Measurements from ENCODE around the gene MAP7. TPM values are rescaled to one million over a fixed set of nuclear protein-coding genes. Genes with fewer than 3 reads are reported as not detected.
A peak's percentile ranks its signal among the peaks of the same experiment; 100 is the strongest.

MAP7 gene
- polyA plus RNA-seq, 2 of the 4 experiments (the other 2 are of a cell fraction) = 60.6 to 64.5 TPM

- TF ChIP-seq CBX2 (IDR thresholded peaks at IDR 0.05; ENCODE audit: borderline replicate concordance, low read depth) (no peak), HOXB13 (CRISPR knock-in tag; IDR thresholded peaks at IDR 0.05; ENCODE audit: low read depth) (no peak)
These were observed 76.0 kb downstream of the MAP7 start (continued) for GRCh38 chr6:136474241-136474640.

- ATAC-seq (no peak), DNase-seq (ENCODE audit: low read depth in 1 of 2, low spot score in 1 of 2) (no peak), FAIRE-seq (no peak)
- Histone ChIP-seq H3K4me1 (peaks cover 93% of the 10 kb centered on the region), H3K4me2 (peak overlapping the region; percentile 70), H3K4me3 (0 out of 3 replicates have a peak overlapping the region, but pooled peaks have one; percentile 19), H3K27ac (peak overlapping the region; percentile 27 to 67; a peak in 4 of 6 replicates), H3K9me3 (no peaks in the 10 kb centered on the region)
- no peak for TF ChIP-seq MAX (IDR thresholded peaks at IDR 0.05)
- TF ChIP-seq KDM5A (IDR thresholded peaks at IDR 0.05) = no peak
- TF ChIP-seq E2F6 (IDR thresholded peaks at IDR 0.05; ENCODE audit: borderline replicate concordance, low read depth) = no peak
- TF ChIP-seq GATA3 (IDR thresholded peaks at IDR 0.05; ENCODE audit: borderline replicate concordance) = no peak
- no peak for TF ChIP-seq ZC3H11A (IDR thresholded peaks at IDR 0.05)
- no peak for TF ChIP-seq NFE2L2 (conservative IDR thresholded peaks at IDR 0.05; ENCODE audit: low read length)
- TF ChIP-seq ELK1 (IDR thresholded peaks at IDR 0.05; ENCODE audit: low read depth, low read length) = no peak
- TF ChIP-seq TP53 (CRISPR knock-in tag; IDR thresholded peaks at IDR 0.05) = no peak
- no peak for TF ChIP-seq HES2 (IDR thresholded peaks at IDR 0.05)
- no peak for TF ChIP-seq BHLHE40 (IDR thresholded peaks at IDR 0.05; ENCODE audit: low read depth, low read length)
- no peak for TF ChIP-seq FOSB (CRISPR knock-in tag; IDR thresholded peaks at IDR 0.05)
- POLR2A ChIA-PET = no interaction called here
- 75% methylated on average over 1 of the region's 1 CpG for WGBS (ENCODE audit: missing lambda C conversion rate)
- CTCF ChIA-PET = no interaction called here
These were observed 78.3 kb downstream of the MAP7 start for GRCh38 chr6:136471922-136472321.

- no peak for FAIRE-seq
- Histone ChIP-seq H3K4me2 (peak overlapping the region; percentile 70), H3K4me3 (peak overlapping the region; percentile 19; the same call in 1 of the 3 replicates), H3K4me1 (peaks cover 98% of the 10 kb centered on the region), H3K9me3 (no peaks in the 10 kb centered on the region), H3K27ac (peak overlapping the region; percentile 27 to 67; a peak in 4 of 6 replicates)
- DNase-seq (ENCODE audit: low read depth in 1 of 2, low spot score in 1 of 2) = no peak
- no peak for TF ChIP-seq TP53 (CRISPR knock-in tag; IDR thresholded peaks at IDR 0.05)
- peak; percentile 92 for TF ChIP-seq REST (IDR thresholded peaks at IDR 0.05)
- 35% methylated on average over 5 of the region's 5 CpGs for WGBS (ENCODE audit: missing lambda C conversion rate)
- POLR2A ChIA-PET = no interaction called here
- ATAC-seq = no peak
- CTCF ChIA-PET = interaction anchor here (0.6 kb wide), 1 partner anchor 14 kb away, joined by 3 read pairs; no protein-coding TSS in a partner anchor
These were observed 78.8 kb downstream of the MAP7 start for GRCh38 chr6:136471372-136471771.

GRCh38 chr6:136470044-136470443 is 80.2 kb downstream of the MAP7 start:
- H3K4me3 ChIP-seq = no peak overlapping the region
- CTCF ChIA-PET = interaction anchor here (0.8 to 2.6 kb wide), 2 partner anchors 56 to 61 kb away, joined by 3 to 7 read pairs; no protein-coding TSS in a partner anchor
- FAIRE-seq (no peak), DNase-seq (ENCODE audit: low read depth in 1 of 2, low spot score in 1 of 2) (no peak), ATAC-seq (no peak)
- 53% methylated on average over 5 of the region's 5 CpGs for WGBS (ENCODE audit: missing lambda C conversion rate)
- peaks cover 96% of the 10 kb centered on the region for H3K4me1 ChIP-seq
- peak overlapping the region; percentile 70 for H3K4me2 ChIP-seq
- peak overlapping the region; percentile 54 to 86 for H3K27ac ChIP-seq
- POLR2A ChIA-PET = no interaction called here
- TF ChIP-seq HEYL (CRISPR knock-in tag; IDR thresholded peaks at IDR 0.05) (no peak), SMC3 (IDR thresholded peaks at IDR 0.05) (no peak), NPAS2 (CRISPR knock-in tag; IDR thresholded peaks at IDR 0.05; ENCODE audit: borderline replicate concordance) (no peak), RARB (CRISPR knock-in tag; IDR thresholded peaks at IDR 0.05) (no peak), CEBPB (IDR thresholded peaks at IDR 0.05) (peak in 1 of 2 experiments; percentile 23; a peak in 1 of 4 replicates), HOXB13 (CRISPR knock-in tag; IDR thresholded peaks at IDR 0.05; ENCODE audit: low read depth) (no peak), EHMT2 (IDR thresholded peaks at IDR 0.05; ENCODE audit: low read depth) (no peak)
- H3K9me3 ChIP-seq = no peaks in the 10 kb centered on the region
